Measurements from ENCODE around the gene ANKRD13B. TPM values are rescaled to one million over a fixed set of nuclear protein-coding genes. Genes with fewer than 3 reads are reported as not detected.
"Not testable (repeated sequence)": the region's sequence is repeated elsewhere in the genome, so short reads cannot be mapped to it uniquely, and the experiment has no call there.

The ANKRD13B gene
- total RNA-seq, 5 donors from 2014 or later (not counting 1 experiment from before 2014, with no cell fraction given): 1.7 to 6.4 (median 4.1) TPM

DNA sequence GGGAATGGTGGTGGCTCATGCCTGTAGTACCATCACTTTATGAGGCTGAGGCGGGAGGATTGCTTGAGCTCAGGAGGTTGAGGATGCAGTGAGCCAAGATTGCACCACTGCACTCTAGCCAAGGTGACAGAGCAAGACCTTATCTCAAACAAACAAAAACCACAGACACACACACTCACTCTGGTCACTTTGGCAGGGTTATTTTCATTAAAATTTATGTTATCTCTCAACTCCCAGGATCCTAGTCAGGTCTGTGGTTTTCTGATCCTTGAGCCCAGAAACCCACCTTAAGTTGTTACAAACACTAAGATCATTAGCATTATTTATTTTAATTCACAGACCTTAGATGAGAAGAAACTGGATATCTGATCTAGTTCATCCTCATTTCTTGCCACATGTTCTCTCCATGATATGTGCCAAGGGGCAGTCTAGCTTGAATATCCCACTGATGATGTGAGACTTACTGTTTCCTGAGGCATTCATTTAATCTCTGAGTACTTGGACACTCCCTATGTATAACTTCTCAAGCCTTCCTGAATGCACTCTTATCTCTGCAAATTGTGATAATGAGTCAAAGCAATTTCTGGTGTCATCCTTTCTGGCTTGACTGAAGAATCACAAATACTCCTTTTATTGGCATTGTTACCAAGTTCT is 35.7 kb upstream of the ANKRD13B start:
- Mint-ChIP-seq H3K36me3 (peaks cover 5% of the 10 kb centered on the region), H3K9me3 (no peaks in the 10 kb centered on the region), H3K4me3 (no peak overlapping the region), H3K4me1 (peaks cover 10 to 33% (median 20%) of the 10 kb centered on the region in 3 donors), H3K27ac (peak overlapping the region; percentile 1 to 44), H3K27me3 (no peaks in the 10 kb centered on the region)
- WGBS (ENCODE audit: insufficient coverage): no CpG with 5 or more reads among the region's 1 CpG
- no peak overlapping the region for H3K27ac ChIP-seq (ENCODE audit: low read length)
- DNase-seq (no peak), ATAC-seq (replicated peaks in 1 of 4) (no peak)
- peaks cover 0 to 10% of the 10 kb centered on the region in 2 donors for H3K36me3 ChIP-seq (ENCODE audit: control insufficient read depth in 2 of 2, extremely low read depth in 1 of 2, insufficient read depth in 1 of 2, low read length in 1 of 2)
- H3K4me1 ChIP-seq (ENCODE audit: control insufficient read depth in 1 of 2, extremely low read depth in 1 of 2, insufficient read depth in 2 of 2, low read length in 2 of 2): peaks cover 0 to 11% of the 10 kb centered on the region in 2 experiments
- H3K27me3 ChIP-seq (replicated peaks in 1 of 2; ENCODE audit: control insufficient read depth in 2 of 2, extremely low read depth in 1 of 2, insufficient read depth in 2 of 2, low read length in 1 of 2): no peaks in the 10 kb centered on the region
- POLR2A ChIA-PET: interaction anchor here in 1 of 2 donors (0.6 kb wide), 1 partner anchor 37 kb away, joined by 3 read pairs; no protein-coding TSS in a partner anchor
- no peaks in the 10 kb centered on the region for H3K9me3 ChIP-seq
- CTCF ChIA-PET: interaction anchor here in 1 of 2 donors (0.5 kb wide), 1 partner anchor 21 kb away, joined by 4 read pairs; no protein-coding TSS in a partner anchor
- H3K4me3 ChIP-seq (ENCODE audit: control insufficient read depth in 1 of 2, extremely low read depth in 1 of 2, low read length in 1 of 2): no peak overlapping the region

DNA sequence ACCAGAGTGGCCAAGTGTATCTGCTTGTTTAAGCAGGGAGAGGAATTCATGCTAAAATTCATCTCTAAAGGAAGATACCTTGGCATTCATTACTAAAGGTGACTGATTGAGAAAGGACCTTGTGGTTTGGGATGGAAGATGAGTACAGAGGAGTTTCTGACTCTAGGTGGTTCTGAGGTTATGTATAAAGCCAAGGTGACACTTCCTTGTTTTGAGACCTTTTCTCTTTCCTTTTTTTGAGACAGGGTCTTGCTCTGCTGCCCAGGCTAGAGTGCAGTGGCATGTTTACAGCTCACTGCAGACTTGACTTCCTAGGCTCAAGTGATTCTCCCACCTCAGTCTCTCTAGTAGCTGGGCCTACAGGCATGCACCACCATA is 35.2 kb upstream of the ANKRD13B start:
- no peak overlapping the region for H3K27ac ChIP-seq (ENCODE audit: low read length)
- Mint-ChIP-seq H3K36me3 (peaks cover 5% of the 10 kb centered on the region), H3K27ac (peak overlapping the region in 1 of 2 donors; percentile 44), H3K4me1 (peaks cover 10 to 37% (median 23%) of the 10 kb centered on the region in 3 donors), H3K4me3 (no peak overlapping the region), H3K9me3 (no peaks in the 10 kb centered on the region), H3K27me3 (no peaks in the 10 kb centered on the region)
- no peak for DNase-seq
- ATAC-seq (replicated peaks in 1 of 4): no peak
- no peaks in the 10 kb centered on the region for H3K9me3 ChIP-seq
- CTCF ChIA-PET: no interaction called here
- H3K4me3 ChIP-seq (ENCODE audit: control insufficient read depth in 1 of 2, extremely low read depth in 1 of 2, low read length in 1 of 2): no peak overlapping the region
- POLR2A ChIA-PET: no interaction called here
- peaks cover 0 to 15% of the 10 kb centered on the region in 2 donors for H3K36me3 ChIP-seq (ENCODE audit: control insufficient read depth in 2 of 2, extremely low read depth in 1 of 2, insufficient read depth in 1 of 2, low read length in 1 of 2)
- peaks cover 0 to 16% of the 10 kb centered on the region in 2 experiments for H3K4me1 ChIP-seq (ENCODE audit: control insufficient read depth in 1 of 2, extremely low read depth in 1 of 2, insufficient read depth in 2 of 2, low read length in 2 of 2)
- H3K27me3 ChIP-seq (replicated peaks in 1 of 2; ENCODE audit: control insufficient read depth in 2 of 2, extremely low read depth in 1 of 2, insufficient read depth in 2 of 2, low read length in 1 of 2): no peaks in the 10 kb centered on the region

- peak overlapping the region in 1 of 2 donors; percentile 44 for H3K27ac Mint-ChIP-seq
- CTCF ChIA-PET; H3K4me3 ChIP-seq (ENCODE audit: control insufficient read depth in 1 of 2, extremely low read depth in 1 of 2, low read length in 1 of 2); H3K9me3 ChIP-seq; H3K27me3 Mint-ChIP-seq; H3K4me3 Mint-ChIP-seq; H3K27ac ChIP-seq (ENCODE audit: low read length); H3K36me3 Mint-ChIP-seq; DNase-seq; H3K9me3 Mint-ChIP-seq; ATAC-seq (replicated peaks in 1 of 4); H3K27me3 ChIP-seq (replicated peaks in 1 of 2; ENCODE audit: control insufficient read depth in 2 of 2, extremely low read depth in 1 of 2, insufficient read depth in 2 of 2, low read length in 1 of 2): not testable (repeated sequence)
- peaks cover 10 to 41% (median 26%) of the 10 kb centered on the region in 3 donors for H3K4me1 Mint-ChIP-seq
- Histone ChIP-seq H3K4me1 (ENCODE audit: control insufficient read depth in 1 of 2, extremely low read depth in 1 of 2, insufficient read depth in 2 of 2, low read length in 2 of 2) (peaks cover 0 to 20% of the 10 kb centered on the region in 2 experiments), H3K36me3 (ENCODE audit: control insufficient read depth in 2 of 2, extremely low read depth in 1 of 2, insufficient read depth in 1 of 2, low read length in 1 of 2) (peaks cover 0 to 17% of the 10 kb centered on the region in 2 donors)
- WGBS (ENCODE audit: insufficient coverage): 100% methylated on average over 1 of the region's 5 CpGs
- POLR2A ChIA-PET: interaction anchor here in 1 of 2 donors (0.7 kb wide), 1 partner anchor 166 kb away, joined by 4 read pairs; no protein-coding TSS in a partner anchor
Measured at GRCh38 chr17:29558139-29558538, 34.8 kb upstream of the ANKRD13B start.

GRCh38 chr17:29559640-29560039 is 33.3 kb upstream of the ANKRD13B start:
- H3K36me3 ChIP-seq (ENCODE audit: control insufficient read depth in 2 of 2, extremely low read depth in 1 of 2, insufficient read depth in 1 of 2, low read length in 1 of 2): peaks cover 0 to 17% of the 10 kb centered on the region in 2 donors
- Mint-ChIP-seq H3K27ac (no peak overlapping the region), H3K27me3 (no peaks in the 10 kb centered on the region), H3K36me3 (peaks cover 5% of the 10 kb centered on the region), H3K4me3 (no peak overlapping the region), H3K9me3 (no peaks in the 10 kb centered on the region), H3K4me1 (peaks cover 10 to 50% (median 35%) of the 10 kb centered on the region in 3 donors)
- POLR2A ChIA-PET: no interaction called here
- H3K9me3 ChIP-seq: no peaks in the 10 kb centered on the region
- no CpG with 5 or more reads among the region's 2 CpGs for WGBS (ENCODE audit: insufficient coverage)
- H3K27me3 ChIP-seq (replicated peaks in 1 of 2; ENCODE audit: control insufficient read depth in 2 of 2, extremely low read depth in 1 of 2, insufficient read depth in 2 of 2, low read length in 1 of 2): no peaks in the 10 kb centered on the region
- no peak overlapping the region for H3K4me3 ChIP-seq (ENCODE audit: control insufficient read depth in 1 of 2, extremely low read depth in 1 of 2, low read length in 1 of 2)
- peaks cover 0 to 35% of the 10 kb centered on the region in 2 experiments for H3K4me1 ChIP-seq (ENCODE audit: control insufficient read depth in 1 of 2, extremely low read depth in 1 of 2, insufficient read depth in 2 of 2, low read length in 2 of 2)
- DNase-seq (no peak), ATAC-seq (replicated peaks in 1 of 4) (no peak)
- H3K27ac ChIP-seq (ENCODE audit: low read length): no peak overlapping the region
- CTCF ChIA-PET: interaction anchor here in 1 of 2 donors (0.5 kb wide), 1 partner anchor 372 kb away, joined by 4 read pairs; no protein-coding TSS in a partner anchor

- no peaks in the 10 kb centered on the region for H3K9me3 ChIP-seq
- H3K27me3 ChIP-seq (replicated peaks in 1 of 2; ENCODE audit: control insufficient read depth in 2 of 2, extremely low read depth in 1 of 2, insufficient read depth in 2 of 2, low read length in 1 of 2): no peaks in the 10 kb centered on the region
- H3K27ac ChIP-seq (ENCODE audit: low read length): no peak overlapping the region
- H3K4me1 Mint-ChIP-seq: peaks cover 10 to 55% (median 39%) of the 10 kb centered on the region in 3 donors
- no CpG with 5 or more reads among the region's 6 CpGs for WGBS (ENCODE audit: insufficient coverage)
- ATAC-seq (replicated peaks in 1 of 4): no peak
- POLR2A ChIA-PET: no interaction called here
- no peaks in the 10 kb centered on the region for H3K27me3 Mint-ChIP-seq
- H3K4me1 ChIP-seq (ENCODE audit: control insufficient read depth in 1 of 2, extremely low read depth in 1 of 2, insufficient read depth in 2 of 2, low read length in 2 of 2): peaks cover 0 to 42% of the 10 kb centered on the region in 2 experiments
- no peak for DNase-seq
- peak overlapping the region in 1 of 2 donors; percentile 28 for H3K27ac Mint-ChIP-seq
- peaks cover 5% of the 10 kb centered on the region for H3K36me3 Mint-ChIP-seq
- CTCF ChIA-PET: no interaction called here
- no peaks in the 10 kb centered on the region for H3K9me3 Mint-ChIP-seq
- H3K4me3 ChIP-seq (ENCODE audit: control insufficient read depth in 1 of 2, extremely low read depth in 1 of 2, low read length in 1 of 2): no peak overlapping the region
- no peak overlapping the region for H3K4me3 Mint-ChIP-seq
- peaks cover 0 to 17% of the 10 kb centered on the region in 2 donors for H3K36me3 ChIP-seq (ENCODE audit: control insufficient read depth in 2 of 2, extremely low read depth in 1 of 2, insufficient read depth in 1 of 2, low read length in 1 of 2)
Measured at GRCh38 chr17:29560316-29560715, 32.6 kb upstream of the ANKRD13B start.

DNA sequence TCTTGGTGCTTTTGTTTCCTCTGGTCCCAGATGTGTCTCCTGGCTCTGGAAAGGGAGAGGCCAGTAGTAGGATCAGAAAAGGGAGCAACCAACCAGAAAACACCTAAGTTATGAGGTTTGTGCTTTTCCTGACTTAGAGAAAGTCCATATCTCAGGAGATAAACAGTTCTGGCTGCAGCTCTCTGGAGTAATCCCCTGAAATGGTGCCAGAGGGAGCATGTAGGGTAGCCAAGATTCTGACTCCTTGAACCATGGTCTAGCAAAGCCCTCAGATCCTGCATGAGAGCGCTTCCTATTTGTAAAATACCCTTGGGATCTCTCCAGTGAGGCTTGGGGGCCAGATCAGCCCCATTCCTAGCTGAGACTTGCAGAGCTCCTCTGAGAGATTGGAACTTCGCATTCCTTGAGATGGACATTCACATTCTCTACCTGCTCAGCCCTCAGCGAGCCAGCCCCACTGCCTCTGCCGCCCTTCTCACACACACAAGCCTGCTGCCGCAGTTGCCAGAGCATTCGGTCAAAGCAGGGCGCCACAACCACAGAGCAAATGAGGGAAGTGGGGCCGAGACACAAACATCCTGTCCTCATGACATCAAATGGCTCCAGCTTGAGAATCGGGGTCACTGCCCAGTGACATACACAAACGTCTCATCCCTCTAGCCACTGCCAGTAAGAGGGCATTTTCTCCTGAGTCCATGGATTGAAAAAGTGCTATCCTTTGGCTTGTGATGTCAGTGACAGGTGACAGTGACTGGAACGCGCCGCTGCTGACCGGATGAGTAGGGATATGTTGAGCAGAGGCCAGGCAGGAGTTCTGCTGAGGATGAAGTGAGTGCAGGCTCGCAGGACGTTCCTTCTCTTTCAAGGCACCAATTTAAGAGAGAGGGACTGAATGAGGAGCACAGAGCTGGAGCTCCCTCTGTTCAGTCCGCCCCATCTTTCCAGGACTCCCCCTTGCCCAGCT is 31.1 kb upstream of the ANKRD13B start:
- Histone ChIP-seq H3K4me1 (ENCODE audit: control insufficient read depth in 1 of 2, extremely low read depth in 1 of 2, insufficient read depth in 2 of 2, low read length in 2 of 2) (peaks cover 3 to 53% of the 10 kb centered on the region in 2 experiments), H3K4me3 (ENCODE audit: control insufficient read depth in 1 of 2, extremely low read depth in 1 of 2, low read length in 1 of 2) (no peak overlapping the region), H3K27me3 (replicated peaks in 1 of 2; ENCODE audit: control insufficient read depth in 2 of 2, extremely low read depth in 1 of 2, insufficient read depth in 2 of 2, low read length in 1 of 2) (no peaks in the 10 kb centered on the region), H3K27ac (ENCODE audit: low read length) (peak overlapping the region; percentile 48), H3K36me3 (ENCODE audit: control insufficient read depth in 2 of 2, extremely low read depth in 1 of 2, insufficient read depth in 1 of 2, low read length in 1 of 2) (peaks cover 0 to 17% of the 10 kb centered on the region in 2 donors), H3K9me3 (no peaks in the 10 kb centered on the region)
- ChIA-PET CTCF (no interaction called here), POLR2A (no interaction called here)
- H3K36me3 Mint-ChIP-seq: peaks cover 5% of the 10 kb centered on the region
- H3K27ac Mint-ChIP-seq: peak overlapping the region; percentile 62 to 79
- H3K4me3 Mint-ChIP-seq: peak overlapping the region in 1 of 3 donors; percentile 9
- H3K27me3 Mint-ChIP-seq: no peaks in the 10 kb centered on the region
- ATAC-seq (replicated peaks in 1 of 4) (no peak), DNase-seq (peak in 1 of 35 experiments; percentile 38)
- WGBS (ENCODE audit: insufficient coverage): 75% methylated on average over 13 of the region's 17 CpGs
- no peaks in the 10 kb centered on the region for H3K9me3 Mint-ChIP-seq
- peaks cover 17 to 63% (median 46%) of the 10 kb centered on the region in 3 donors for H3K4me1 Mint-ChIP-seq
